AG10803 (cell line): ENCODE measurements around the gene HNRNPR.
A peak's percentile ranks its signal among the peaks of the same experiment; 100 is the strongest.

Source experiments
- DNase-seq: peaks from one replicate; pipeline ENCODE4 v3.0.0; 2010; ENCODE audit warnings: low read depth
- H3K4me3 ChIP-seq: 2 replicates; pipeline ENCODE4 v1.5.1; 2011; ENCODE audit warnings: mild to moderate bottlenecking, low read length, control low read depth
- CTCF ChIP-seq: conservative IDR thresholded peaks from 2 replicates; pipeline ENCODE4 v1.5.1; 2011; ENCODE audit warnings: mild to moderate bottlenecking, low read length, control low read depth, inconsistent platforms

HNRNPR gene

DNA sequence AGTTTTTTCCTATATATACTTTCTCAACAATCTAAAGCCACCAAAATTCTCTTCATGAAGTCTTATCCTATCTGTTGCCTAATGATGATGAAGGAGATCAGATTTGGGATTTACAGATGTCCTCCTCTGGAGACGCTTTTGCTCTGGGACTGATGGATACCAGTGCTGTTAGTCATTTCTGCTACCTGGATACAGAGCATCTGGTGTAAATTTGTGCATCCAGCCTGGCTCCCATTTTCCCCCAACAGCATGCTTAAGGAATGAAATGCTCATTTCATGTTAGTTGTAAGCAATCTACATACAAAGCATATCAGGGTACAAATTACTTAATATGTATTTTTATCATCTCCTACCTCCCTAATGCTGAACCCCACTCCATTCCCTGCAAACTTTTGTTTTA, 57.7 kb downstream of the HNRNPR start:
- H3K4me3 ChIP-seq: no peak overlapping the region
- peak; percentile 55 for DNase-seq
- no peak for TF ChIP-seq CTCF

DNA sequence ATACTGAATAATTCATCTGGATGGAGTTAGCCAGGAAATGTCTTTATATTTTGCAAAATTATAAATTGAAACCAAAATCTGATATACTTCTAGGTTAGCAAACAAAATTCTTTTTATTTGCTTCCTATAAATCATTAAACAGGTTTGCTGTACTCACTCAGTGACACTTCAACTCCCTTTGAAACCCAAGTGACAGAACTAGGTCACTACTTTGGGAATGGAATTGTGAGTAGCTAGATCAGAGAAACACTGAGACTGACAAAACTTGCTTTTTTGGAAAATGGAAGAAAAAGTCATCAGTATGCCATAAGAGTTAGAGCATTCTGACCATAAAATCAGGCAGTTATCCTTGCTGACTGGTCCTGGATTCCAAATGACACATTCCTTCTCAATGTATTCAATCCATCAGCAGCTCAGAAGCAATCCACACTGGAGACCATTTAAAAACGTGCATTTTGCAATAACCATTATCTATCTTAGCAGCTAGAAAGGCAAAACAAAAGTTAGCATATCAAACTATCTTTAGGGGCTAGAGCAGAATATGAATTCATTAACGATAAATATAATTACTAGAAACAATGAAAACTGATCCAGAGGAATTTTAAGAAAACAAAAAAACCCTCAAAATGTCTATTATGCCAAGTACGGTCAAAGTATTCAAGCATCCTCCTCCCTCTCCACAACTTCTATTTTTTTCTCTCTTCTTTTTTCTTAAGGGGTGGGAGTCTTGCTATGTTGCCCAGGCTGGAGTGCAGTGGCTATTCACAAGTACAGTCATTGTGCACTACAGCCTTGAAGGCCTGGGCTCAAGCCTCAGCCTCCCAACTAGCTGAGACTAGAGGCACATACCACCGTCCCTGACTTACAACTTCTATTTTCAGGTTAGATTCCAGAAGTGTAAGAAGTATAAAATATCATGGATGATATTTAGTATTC, 60.1 kb downstream of the HNRNPR start:
- no peak for TF ChIP-seq CTCF
- peak; percentile 74 for DNase-seq
- no peak overlapping the region for H3K4me3 ChIP-seq

GRCh38 chr1:23282957-23283356, 61.1 kb downstream of the HNRNPR start:
- no peak overlapping the region for H3K4me3 ChIP-seq
- TF ChIP-seq CTCF: no peak
- DNase-seq: peak; percentile 86

- no peak for TF ChIP-seq CTCF
- no peak overlapping the region for H3K4me3 ChIP-seq
- DNase-seq: no peak
Measured at GRCh38 chr1:23278717-23279116, 65.4 kb downstream of the HNRNPR start.

GRCh38 chr1:23276531-23276930, 67.6 kb downstream of the HNRNPR start:
- no peak for DNase-seq
- TF ChIP-seq CTCF: no peak
- no peak overlapping the region for H3K4me3 ChIP-seq

GRCh38 chr1:23274134-23274505, 70.0 kb downstream of the HNRNPR start:
- H3K4me3 ChIP-seq: no peak overlapping the region
- TF ChIP-seq CTCF: no peak
- DNase-seq: no peak
